Hepatocyte (in vitro differentiated cells): ENCODE data around the gene HS6ST1. TPM values are rescaled to one million over a fixed set of nuclear protein-coding genes. Genes with fewer than 3 reads are reported as not detected.

ENCODE experiments used
- DNase-seq: peaks from one replicate; pipeline ENCODE4 v3.0.0-alpha.2; 2016; ENCODE audit warnings: low spot score
- H2AFZ ChIP-seq: fragments of 200-600 bp; sonication (generic); 2 replicates; pipeline ENCODE4 v1.6.0; 2016; ENCODE audit warnings: antibody characterized with exemption, mild to moderate bottlenecking
- H3K27ac ChIP-seq: fragments of 200-600 bp; sonication (generic); 2 replicates; pipeline ENCODE4 v1.5.1; 2016; ENCODE audit warnings: mild to moderate bottlenecking
- H3K27me3 ChIP-seq: fragments of 200-600 bp; sonication (generic); 2 replicates; pipeline ENCODE4 v1.6.1; 2016
- H3K36me3 ChIP-seq: fragments of 200-600 bp; sonication (generic); replicated peaks from 2 replicates; pipeline ENCODE4 v1.5.1; 2016; ENCODE audit warnings: low read depth; ENCODE audit not compliant: insufficient read depth
- H3K4me1 ChIP-seq: fragments of 200-600 bp; sonication (generic); 2 replicates; pipeline ENCODE4 v1.5.1; 2016; ENCODE audit warnings: mild to moderate bottlenecking, moderate library complexity; ENCODE audit not compliant: insufficient read depth
- H3K4me2 ChIP-seq: fragments of 200-600 bp; sonication (generic); 2 replicates; pipeline ENCODE4 v1.6.0; 2016
- H3K4me3 ChIP-seq: fragments of 200-600 bp; sonication (generic); 2 replicates; pipeline ENCODE4 v1.5.1; 2016; ENCODE audit warnings: mild to moderate bottlenecking
- H3K79me2 ChIP-seq: fragments of 200-600 bp; sonication (generic); 2 replicates; pipeline ENCODE4 v1.6.0; 2017; ENCODE audit warnings: mild to moderate bottlenecking
- H3K9me2 ChIP-seq: fragments of 200-600 bp; sonication (generic); replicated peaks from 2 replicates; pipeline ENCODE4 v1.6.0; 2017; ENCODE audit warnings: mild to moderate bottlenecking; ENCODE audit not compliant: insufficient read depth
- H3K9me3 ChIP-seq: fragments of 200-600 bp; sonication (generic); 2 replicates; pipeline ENCODE4 v1.5.1; 2016; ENCODE audit warnings: low read depth, mild to moderate bottlenecking
- H4K20me1 ChIP-seq: fragments of 200-600 bp; sonication (generic); 2 replicates; pipeline ENCODE4 v1.6.0; 2016; ENCODE audit warnings: mild to moderate bottlenecking; ENCODE audit not compliant: insufficient read depth, poor library complexity, severe bottlenecking
- CTCF ChIP-seq: fragments of 200-600 bp; sonication (generic); IDR thresholded peaks from 2 replicates; pipeline ENCODE4 v1.5.1; 2016; ENCODE audit warnings: antibody characterized with exemption, mild to moderate bottlenecking; ENCODE audit not compliant: poor library complexity
- EZH2 ChIP-seq: fragments of 200-600 bp; sonication (generic); IDR thresholded peaks from 2 replicates; pipeline ENCODE4 v1.6.1; 2016; ENCODE audit warnings: antibody characterized with exemption, mild to moderate bottlenecking, borderline replicate concordance
- EZH2phosphoT487 ChIP-seq: fragments of 200-600 bp; sonication (generic); IDR thresholded peaks from one replicate; pipeline ENCODE4 v1.6.1; 2018; ENCODE audit warnings: antibody characterized with exemption, mild to moderate bottlenecking, low read depth, moderate library complexity; ENCODE audit not compliant: unreplicated experiment, severe bottlenecking
- WGBS: methylation state at CpG from one replicate; pipeline ENCODE4 v1.1.6; 2016; ENCODE audit warnings: low lambda C conversion rate; ENCODE audit errors: missing lambda C conversion rate; 5-methylcytosine and 5-hydroxymethylcytosine counted together
- polyA plus RNA-seq: library from polyadenylated mRNA; unstranded; fragments of >200 nt; fragmentation: Nextera tagmentation; extraction: Ambion mirVana; gene quantifications from 2 replicates; pipeline ENCODE4 v1.2.1, GENCODE V29; 2016
- total RNA-seq: library from RNA; depleted of rRNA; stranded (reverse); fragments of >200 nt; gene quantifications from 2 replicates; pipeline ENCODE4 v1.2.3, GENCODE V29; 2014

Gene HS6ST1
- total and polyA plus RNA-seq, 2 experiments from 2014 or later, result 46.7 to 48.3 TPM

GRCh38 chr2:128290356-128290755, 28.3 kb downstream of the HS6ST1 start:
- Histone ChIP-seq H3K4me3 (no peak overlapping the region), H2AFZ (no peak overlapping the region), H3K9me2 (no peaks in the 10 kb centered on the region), H3K36me3 (no peaks in the 10 kb centered on the region), H3K27me3 (no peaks in the 10 kb centered on the region), H3K79me2 (peaks cover 96% of the 10 kb centered on the region), H3K4me2 (no peak overlapping the region), H3K27ac (no peak overlapping the region), H3K4me1 (peaks cover 8% of the 10 kb centered on the region), H3K9me3 (no peaks in the 10 kb centered on the region), H4K20me1 (peaks cover 49% of the 10 kb centered on the region)
- DNase-seq, result no peak
- TF ChIP-seq CTCF (no peak), EZH2 (no peak), EZH2phosphoT487 (no peak)
- 96% methylated on average over 3 of the region's 3 CpGs for WGBS

GRCh38 chr2:128289439-128289838, 29.2 kb downstream of the HS6ST1 start:
- Histone ChIP-seq H3K36me3 (no peaks in the 10 kb centered on the region), H3K4me1 (peaks cover 8% of the 10 kb centered on the region), H3K4me2 (no peak overlapping the region), H3K27me3 (no peaks in the 10 kb centered on the region), H3K9me3 (no peaks in the 10 kb centered on the region), H3K79me2 (peaks cover 97% of the 10 kb centered on the region), H4K20me1 (peaks cover 40% of the 10 kb centered on the region), H3K9me2 (no peaks in the 10 kb centered on the region), H3K27ac (no peak overlapping the region), H3K4me3 (no peak overlapping the region), H2AFZ (no peak overlapping the region)
- no peak for DNase-seq
- 89% methylated on average over 10 of the region's 10 CpGs for WGBS
- TF ChIP-seq EZH2 (no peak), EZH2phosphoT487 (no peak), CTCF (no peak)

DNA sequence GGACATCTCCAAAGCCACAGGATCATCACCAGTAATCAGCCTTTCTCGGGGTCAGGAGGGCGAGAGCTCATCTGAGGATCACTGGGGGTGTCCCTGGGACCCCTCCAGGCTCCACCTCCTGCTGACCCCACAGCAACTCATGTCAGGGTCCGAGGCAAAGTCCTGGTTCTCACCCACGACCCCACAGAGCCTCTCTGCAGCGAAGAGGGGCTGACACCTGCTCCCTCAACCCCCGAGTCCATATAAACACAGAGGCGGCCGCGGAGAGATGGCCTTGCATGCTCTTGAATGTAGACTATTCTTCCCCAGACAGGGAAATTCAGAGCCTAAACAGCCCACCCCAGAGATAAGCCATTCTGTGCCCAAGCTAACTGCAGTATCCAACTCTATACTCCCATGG, 29.9 kb downstream of the HS6ST1 start:
- WGBS, result 90% methylated on average over 9 of the region's 9 CpGs
- Histone ChIP-seq H3K4me3 (no peak overlapping the region), H2AFZ (no peak overlapping the region), H3K9me3 (no peaks in the 10 kb centered on the region), H3K27me3 (no peaks in the 10 kb centered on the region), H4K20me1 (peaks cover 42% of the 10 kb centered on the region), H3K9me2 (no peaks in the 10 kb centered on the region), H3K79me2 (peaks cover 96% of the 10 kb centered on the region), H3K36me3 (no peaks in the 10 kb centered on the region), H3K4me1 (peaks cover 8% of the 10 kb centered on the region), H3K4me2 (no peak overlapping the region), H3K27ac (no peak overlapping the region)
- TF ChIP-seq EZH2, result no peak
- TF ChIP-seq EZH2phosphoT487, result no peak
- no peak for TF ChIP-seq CTCF
- DNase-seq, result no peak
